Liver (tissue), 9 donors: ENCODE data around the gene FKBP6. TPM values are rescaled to one million over a fixed set of nuclear protein-coding genes. Genes with fewer than 3 reads are reported as not detected.

Experiments used
- DNase-seq: peaks from one replicate; pipeline ENCODE4 v3.0.0-alpha.2; 2017; ENCODE audit warnings: low spot score
- H3K27ac ChIP-seq, 2 donors: one replicate each; pipeline ENCODE4 v1.7.0; 2013; ENCODE audit warnings: inconsistent platforms in 2 of 2, low read length in 2 of 2, control low read depth in 1 of 2, low read depth in 1 of 2, mild to moderate bottlenecking in 1 of 2
- H3K27me3 ChIP-seq, 4 donors: one replicate each; pipeline versions ENCODE4 v1.6.1 to v1.7.0; 2013; ENCODE audit warnings: low read length in 3 of 4, inconsistent platforms in 1 of 4, mild to moderate bottlenecking in 1 of 4, moderate library complexity in 1 of 4; ENCODE audit not compliant: control insufficient read depth in 4 of 4, insufficient read depth in 4 of 4
- H3K36me3 ChIP-seq, 4 donors: one replicate each; pipeline versions ENCODE4 v1.6.1 to v1.7.0; 2013; ENCODE audit warnings: low read length in 3 of 4, mild to moderate bottlenecking in 3 of 4, low read depth in 1 of 4, moderate library complexity in 1 of 4; ENCODE audit not compliant: control insufficient read depth in 4 of 4, insufficient read depth in 3 of 4
- H3K4me1 ChIP-seq, 4 donors: one replicate each; pipeline versions ENCODE4 v1.6.1 to v1.7.0; 2013; ENCODE audit warnings: low read length in 3 of 4, mild to moderate bottlenecking in 3 of 4, moderate library complexity in 1 of 4; ENCODE audit not compliant: control insufficient read depth in 4 of 4, insufficient read depth in 4 of 4
- H3K4me3 ChIP-seq, 3 donors: one replicate each; pipeline versions ENCODE4 v1.6.1 to v1.7.0; 2013; ENCODE audit warnings: low read length in 3 of 3, control low read depth in 1 of 3, low read depth in 1 of 3, mild to moderate bottlenecking in 1 of 3
- H3K9ac ChIP-seq, 2 donors: one replicate each; pipeline ENCODE4 v1.7.0; 2013; ENCODE audit warnings: low read length in 2 of 2, mild to moderate bottlenecking in 2 of 2, moderate library complexity in 2 of 2, control low read depth in 1 of 2, low read depth in 1 of 2
- H3K9me3 ChIP-seq, 4 donors: one replicate each; pipeline versions ENCODE4 v1.6.1 to v1.7.0; 2013; ENCODE audit warnings: low read length in 3 of 4; ENCODE audit not compliant: control insufficient read depth in 4 of 4
- EGR1 ChIP-seq, 2 donors: IDR thresholded peaks; 2 replicates each; pipeline ENCODE4 v1.6.1; 2016 to 2018; ENCODE audit warnings: antibody characterized with exemption in 2 of 2, low read depth in 2 of 2
- FOXA1 ChIP-seq: IDR thresholded peaks from 2 replicates; pipeline ENCODE4 v1.6.1; 2016; ENCODE audit warnings: antibody characterized with exemption
- FOXA2 ChIP-seq: IDR thresholded peaks from 2 replicates; pipeline ENCODE4 v1.6.1; 2016; ENCODE audit warnings: antibody characterized with exemption
- GABPA ChIP-seq, 2 donors: IDR thresholded peaks in 1 of 2; conservative IDR thresholded peaks in 1 of 2; 2 replicates each; pipeline ENCODE4 v1.6.1; 2016; ENCODE audit warnings: antibody characterized with exemption in 2 of 2, mild to moderate bottlenecking in 1 of 2, moderate library complexity in 1 of 2
- HNF4A ChIP-seq, 2 donors: conservative IDR thresholded peaks; 2 replicates each; pipeline ENCODE4 v1.6.1; 2016; ENCODE audit warnings: antibody characterized with exemption in 2 of 2, mild to moderate bottlenecking in 2 of 2
- JUND ChIP-seq, 2 donors: IDR thresholded peaks; 2 replicates each; pipeline ENCODE4 v1.6.1; 2016; ENCODE audit warnings: antibody characterized with exemption in 2 of 2
- NR2F2 ChIP-seq: IDR thresholded peaks from 2 replicates; pipeline ENCODE4 v1.6.1; 2016; ENCODE audit warnings: antibody characterized with exemption
- RAD21 ChIP-seq, 2 donors: IDR thresholded peaks; 2 replicates each; pipeline ENCODE4 v1.6.1; 2016; ENCODE audit warnings: antibody characterized with exemption in 2 of 2, mild to moderate bottlenecking in 2 of 2
- RXRA ChIP-seq, 2 donors: IDR thresholded peaks; 2 replicates each; pipeline ENCODE4 v1.6.1; 2017 to 2018; ENCODE audit warnings: antibody characterized with exemption in 2 of 2, mild to moderate bottlenecking in 1 of 2
- SP1 ChIP-seq: IDR thresholded peaks from 2 replicates; pipeline ENCODE4 v1.6.1; 2018; ENCODE audit warnings: antibody characterized with exemption, mild to moderate bottlenecking
- TAF1 ChIP-seq: conservative IDR thresholded peaks from 2 replicates; pipeline ENCODE4 v1.6.1; 2016; ENCODE audit warnings: antibody characterized with exemption, mild to moderate bottlenecking
- YY1 ChIP-seq: IDR thresholded peaks from 2 replicates; pipeline ENCODE4 v1.6.1; 2016; ENCODE audit warnings: antibody characterized with exemption, mild to moderate bottlenecking
- WGBS: extraction: QIAGEN DNeasy Blood & Tissue Kit; methylation state at CpG from one replicate; pipeline ENCODE4 v1.1.7; 2013; 5-methylcytosine and 5-hydroxymethylcytosine counted together
- polyA plus RNA-seq, 2 donors: library from polyadenylated mRNA; stranded (reverse) in 1 of 2; unstranded in 1 of 2; fragments of 200-250 nt in 1 of 2; fragments of >200 nt in 1 of 2; fragmentation: Nextera tagmentation in 1 of 2; extraction: Ambion mirVana in 1 of 2; gene quantifications; one replicate each; pipeline versions ENCODE4 v1.2.1 to v1.2.3, GENCODE V29; 2013 to 2015
- total RNA-seq, 2 donors: library from RNA; depleted of rRNA; stranded (reverse); fragments of >200 nt; gene quantifications; one replicate each; pipeline ENCODE4 v1.2.3, GENCODE V29; 2014
- TF ChIP-seq, protein P1 (sequence below): IDR thresholded peaks from 2 replicates; pipeline ENCODE4 v1.6.1; 2016; ENCODE audit warnings: antibody characterized with exemption
- TF ChIP-seq, protein P2 (sequence below): IDR thresholded peaks from 2 replicates; pipeline ENCODE4 v1.6.1; 2016; ENCODE audit warnings: antibody characterized with exemption
- TF ChIP-seq, protein P3 (sequence below): IDR thresholded peaks from 2 replicates; pipeline ENCODE4 v1.6.1; 2016; ENCODE audit warnings: antibody characterized with exemption
- donor health status: healthy.
- donor health status: healthy.
- donor health status: healthy.
- donor health status: healthy.
- donor health status: healthy.

The FKBP6 gene
- total and polyA plus RNA-seq, 4 donors = not detected

DNA sequence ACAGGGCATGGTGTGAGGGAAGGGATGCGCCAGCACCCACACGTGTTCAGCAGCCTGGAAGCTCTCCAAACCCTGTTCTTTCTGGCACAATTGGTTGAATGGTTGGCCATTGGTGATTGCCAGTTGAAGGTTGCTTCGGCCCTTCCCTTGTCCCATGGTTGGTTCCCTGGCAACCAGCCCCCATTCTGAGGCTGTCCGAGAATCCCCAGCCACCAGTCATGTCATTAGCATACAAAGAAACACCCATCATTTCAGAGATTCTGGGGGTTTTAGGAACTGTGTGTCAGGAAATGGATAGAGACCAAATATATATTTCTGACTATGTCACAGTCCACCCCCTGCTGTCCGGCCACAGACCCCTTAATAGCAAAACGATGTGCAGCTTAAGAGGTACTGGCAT lies 21.8 kb downstream of the FKBP6 start:
- H3K9me3 ChIP-seq = no peaks in the 10 kb centered on the region
- 87% methylated on average over 6 of the region's 6 CpGs for WGBS
- peaks cover 5 to 16% (median 11%) of the 10 kb centered on the region in 4 donors for H3K4me1 ChIP-seq
- no peaks in the 10 kb centered on the region for H3K27me3 ChIP-seq
- no peaks in the 10 kb centered on the region for H3K36me3 ChIP-seq
- no peak for DNase-seq
- no peak overlapping the region for H3K27ac ChIP-seq
- TF ChIP-seq SP1 (no peak), HNF4A (conservative IDR thresholded peaks at IDR 0.05) (no peak), TAF1 (no peak), JUND (IDR thresholded peaks at IDR 0.05) (no peak), YY1 (no peak), GABPA (IDR thresholded peaks at IDR 0.05 in 1 of 2, conservative IDR thresholded peaks at IDR 0.05 in 1 of 2) (no peak), NR2F2 (no peak), RAD21 (IDR thresholded peaks at IDR 0.05) (no peak), FOXA1 (no peak), RXRA (IDR thresholded peaks at IDR 0.05) (no peak)
- TF ChIP-seq, protein P1, sequence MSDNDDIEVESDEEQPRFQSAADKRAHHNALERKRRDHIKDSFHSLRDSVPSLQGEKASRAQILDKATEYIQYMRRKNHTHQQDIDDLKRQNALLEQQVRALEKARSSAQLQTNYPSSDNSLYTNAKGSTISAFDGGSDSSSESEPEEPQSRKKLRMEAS = no peak
- no peak overlapping the region for H3K9ac ChIP-seq
- H3K4me3 ChIP-seq = no peak overlapping the region

DNA sequence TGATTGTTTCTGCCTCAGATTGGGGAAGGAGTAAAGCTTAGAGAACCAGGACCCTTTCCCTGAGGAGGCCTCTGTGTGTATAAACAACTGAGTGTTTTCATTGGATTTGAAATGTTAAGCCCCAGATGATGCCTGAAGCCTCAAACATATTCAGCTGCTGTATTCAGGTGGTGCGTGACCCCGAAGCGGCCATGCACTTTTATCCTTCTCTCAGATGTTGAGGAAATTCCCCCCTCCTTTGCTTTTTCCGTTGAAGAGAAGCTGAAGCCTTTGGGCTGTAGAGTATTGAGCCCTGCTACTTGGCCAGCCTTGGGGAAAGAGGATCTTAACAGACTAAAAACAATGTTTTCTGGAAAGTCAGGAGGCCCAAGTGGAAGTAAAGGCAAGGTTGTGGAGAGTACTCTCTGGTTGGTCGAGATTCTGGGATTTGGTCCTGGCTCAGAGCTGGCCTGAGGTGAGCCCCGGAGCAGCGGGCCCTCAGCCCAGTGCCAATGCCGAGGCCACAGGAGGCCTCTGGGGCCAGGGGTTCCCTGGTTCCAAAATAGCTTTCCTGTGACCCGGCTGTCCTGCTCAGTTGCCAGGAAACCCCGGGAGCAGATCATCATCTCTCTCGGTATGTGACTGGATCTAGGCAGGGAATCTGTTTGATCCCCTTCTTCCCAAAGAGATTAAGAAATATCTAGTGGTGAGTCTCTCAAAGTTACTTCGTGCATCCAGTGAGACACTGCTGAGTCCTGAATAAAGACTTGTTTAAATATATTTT lies 22.5 kb downstream of the FKBP6 start:
- no peak for DNase-seq
- Histone ChIP-seq H3K9ac (no peak overlapping the region), H3K27ac (no peak overlapping the region), H3K4me3 (no peak overlapping the region), H3K36me3 (no peaks in the 10 kb centered on the region), H3K27me3 (no peaks in the 10 kb centered on the region), H3K4me1 (peaks cover 2 to 9% (median 4%) of the 10 kb centered on the region in 4 donors), H3K9me3 (no peaks in the 10 kb centered on the region)
- TF ChIP-seq RAD21 (IDR thresholded peaks at IDR 0.05) (no peak), SP1 (no peak)
- TF ChIP-seq, protein P2, sequence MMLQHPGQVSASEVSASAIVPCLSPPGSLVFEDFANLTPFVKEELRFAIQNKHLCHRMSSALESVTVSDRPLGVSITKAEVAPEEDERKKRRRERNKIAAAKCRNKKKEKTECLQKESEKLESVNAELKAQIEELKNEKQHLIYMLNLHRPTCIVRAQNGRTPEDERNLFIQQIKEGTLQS = no peak
- 88% methylated on average over 12 of the region's 12 CpGs for WGBS

DNA sequence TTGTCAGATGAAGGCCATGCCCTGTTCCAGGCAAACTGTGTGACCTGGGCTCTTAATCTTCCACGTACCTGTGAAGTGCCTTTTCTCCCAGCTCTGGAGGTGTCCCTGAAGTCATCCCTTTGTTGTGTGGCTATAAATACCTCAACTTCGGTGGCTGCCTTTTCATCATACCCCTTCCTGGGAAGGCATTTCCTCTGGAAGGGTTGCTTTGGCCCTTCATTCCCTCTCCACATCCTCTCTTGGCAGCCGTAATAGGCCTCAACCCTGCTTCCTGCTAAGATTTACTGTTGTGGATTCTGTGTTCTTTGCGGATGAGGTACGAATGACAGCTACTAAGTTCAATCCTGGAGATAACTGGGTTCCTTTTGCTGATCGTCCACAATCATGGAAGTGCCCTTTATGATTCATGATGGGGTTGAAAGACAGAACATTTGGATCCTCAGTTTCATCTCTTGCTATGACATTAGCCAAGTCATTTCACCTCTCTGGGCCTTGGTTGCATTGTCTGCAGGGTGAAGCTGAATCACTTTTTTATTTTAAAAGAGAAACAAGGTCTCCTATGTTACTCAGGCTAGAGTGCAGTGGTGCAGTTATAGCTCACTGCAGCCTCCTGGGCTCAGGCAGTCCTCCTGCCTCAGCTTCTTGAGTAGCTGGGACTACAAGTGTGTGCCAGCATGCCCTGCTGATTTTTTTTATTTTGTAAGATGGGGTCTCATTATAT lies 23.6 kb downstream of the FKBP6 start:
- Histone ChIP-seq H3K4me3 (no peak overlapping the region), H3K9ac (no peak overlapping the region), H3K9me3 (no peaks in the 10 kb centered on the region), H3K36me3 (no peaks in the 10 kb centered on the region), H3K4me1 (peaks cover 0 to 5% (median 0%) of the 10 kb centered on the region in 4 donors), H3K27ac (no peak overlapping the region), H3K27me3 (no peaks in the 10 kb centered on the region)
- DNase-seq = no peak
- TF ChIP-seq, protein P3, sequence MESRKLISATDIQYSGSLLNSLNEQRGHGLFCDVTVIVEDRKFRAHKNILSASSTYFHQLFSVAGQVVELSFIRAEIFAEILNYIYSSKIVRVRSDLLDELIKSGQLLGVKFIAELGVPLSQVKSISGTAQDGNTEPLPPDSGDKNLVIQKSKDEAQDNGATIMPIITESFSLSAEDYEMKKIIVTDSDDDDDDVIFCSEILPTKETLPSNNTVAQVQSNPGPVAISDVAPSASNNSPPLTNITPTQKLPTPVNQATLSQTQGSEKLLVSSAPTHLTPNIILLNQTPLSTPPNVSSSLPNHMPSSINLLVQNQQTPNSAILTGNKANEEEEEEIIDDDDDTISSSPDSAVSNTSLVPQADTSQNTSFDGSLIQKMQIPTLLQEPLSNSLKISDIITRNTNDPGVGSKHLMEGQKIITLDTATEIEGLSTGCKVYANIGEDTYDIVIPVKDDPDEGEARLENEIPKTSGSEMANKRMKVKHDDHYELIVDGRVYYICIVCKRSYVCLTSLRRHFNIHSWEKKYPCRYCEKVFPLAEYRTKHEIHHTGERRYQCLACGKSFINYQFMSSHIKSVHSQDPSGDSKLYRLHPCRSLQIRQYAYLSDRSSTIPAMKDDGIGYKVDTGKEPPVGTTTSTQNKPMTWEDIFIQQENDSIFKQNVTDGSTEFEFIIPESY = no peak
- TF ChIP-seq NR2F2 (peak; percentile 45), YY1 (no peak), RXRA (IDR thresholded peaks at IDR 0.05) (no peak), EGR1 (IDR thresholded peaks at IDR 0.05; ENCODE audit: low read depth in 2 of 2) (no peak), FOXA2 (no peak)
- TF ChIP-seq, protein P1 = no peak
- 74% methylated on average over 6 of the region's 6 CpGs for WGBS
